Keratinocyte (primary cell): ENCODE data around the gene CDH7.

ENCODE experiments used
- EZH2 ChIP-seq: IDR thresholded peaks from one replicate; pipeline ENCODE4 v1.6.1; 2012; ENCODE audit warnings: inconsistent platforms, mild to moderate bottlenecking, low read length, moderate library complexity
- TF ChIP-seq, protein P1 (sequence below), 3 experiments: IDR thresholded peaks in 1 of 3; conservative IDR thresholded peaks in 1 of 3; optimal IDR thresholded peaks in 1 of 3; 2 replicates in 2 of 3; 3 replicates in 1 of 3; pipeline versions ENCODE3 to v1.5.1; 2011; ENCODE audit warnings: low read length in 3 of 3, mild to moderate bottlenecking in 3 of 3, moderate library complexity in 2 of 3, control low read depth in 1 of 3, inconsistent platforms in 1 of 3; ENCODE audit not compliant: insufficient read depth in 2 of 3; ENCODE audit errors: extremely low read depth in 1 of 3

DNA sequence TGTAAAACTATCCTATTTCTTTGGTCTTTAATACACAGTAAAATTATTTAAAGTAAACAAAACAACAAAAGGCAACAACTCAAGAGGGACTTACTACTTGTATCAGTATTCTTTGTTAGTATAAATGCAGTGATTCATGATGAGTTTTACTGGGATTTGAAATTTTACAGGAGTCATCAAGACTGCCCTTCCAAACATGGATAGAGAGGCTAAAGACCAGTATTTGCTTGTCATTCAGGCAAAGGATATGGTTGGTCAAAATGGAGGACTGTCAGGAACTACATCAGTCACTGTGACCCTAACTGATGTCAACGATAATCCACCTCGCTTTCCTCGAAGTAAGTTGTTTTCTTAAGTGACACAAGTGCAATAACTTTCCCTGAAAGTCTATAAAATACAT is 71.1 kb downstream of the CDH7 start:
- TF ChIP-seq, protein P1, sequence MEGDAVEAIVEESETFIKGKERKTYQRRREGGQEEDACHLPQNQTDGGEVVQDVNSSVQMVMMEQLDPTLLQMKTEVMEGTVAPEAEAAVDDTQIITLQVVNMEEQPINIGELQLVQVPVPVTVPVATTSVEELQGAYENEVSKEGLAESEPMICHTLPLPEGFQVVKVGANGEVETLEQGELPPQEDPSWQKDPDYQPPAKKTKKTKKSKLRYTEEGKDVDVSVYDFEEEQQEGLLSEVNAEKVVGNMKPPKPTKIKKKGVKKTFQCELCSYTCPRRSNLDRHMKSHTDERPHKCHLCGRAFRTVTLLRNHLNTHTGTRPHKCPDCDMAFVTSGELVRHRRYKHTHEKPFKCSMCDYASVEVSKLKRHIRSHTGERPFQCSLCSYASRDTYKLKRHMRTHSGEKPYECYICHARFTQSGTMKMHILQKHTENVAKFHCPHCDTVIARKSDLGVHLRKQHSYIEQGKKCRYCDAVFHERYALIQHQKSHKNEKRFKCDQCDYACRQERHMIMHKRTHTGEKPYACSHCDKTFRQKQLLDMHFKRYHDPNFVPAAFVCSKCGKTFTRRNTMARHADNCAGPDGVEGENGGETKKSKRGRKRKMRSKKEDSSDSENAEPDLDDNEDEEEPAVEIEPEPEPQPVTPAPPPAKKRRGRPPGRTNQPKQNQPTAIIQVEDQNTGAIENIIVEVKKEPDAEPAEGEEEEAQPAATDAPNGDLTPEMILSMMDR (optimal IDR thresholded peaks at IDR 0.05 in 1 of 3, IDR thresholded peaks at IDR 0.05 in 1 of 3, conservative IDR thresholded peaks at IDR 0.05 in 1 of 3; ENCODE audit: extremely low read depth in 1 of 3, insufficient read depth in 2 of 3, low read length in 3 of 3) = no peak
- TF ChIP-seq EZH2 = no peak
